Upper lobe of left lung (tissue), 6 donors: ENCODE data around the gene TPRN. TPM values are rescaled to one million over a fixed set of nuclear protein-coding genes. Genes with fewer than 3 reads are reported as not detected.

Source experiments
- ATAC-seq, 2 donors: fragments of 200-7000 bp; cut with Tn5 transposase; one replicate each; pipeline ENCODE4 v1.9.1; 2022; ENCODE audit warnings: mild to moderate bottlenecking in 2 of 2, moderate library complexity in 2 of 2; ENCODE audit not compliant: low FRiP score in 2 of 2
- DNase-seq, 2 donors: peaks; one replicate each; pipeline ENCODE4 v3.0.0-alpha.2; 2019 to 2020
- H3K27ac ChIP-seq, 4 donors: fragments of 200-600 bp; sonication (generic); one replicate each; pipeline ENCODE4 v1.5.1; 2016 to 2019
- H3K27me3 ChIP-seq, 4 donors: fragments of 200-600 bp; sonication (generic); one replicate each; pipeline ENCODE4 v1.5.1; 2017 to 2019
- H3K36me3 ChIP-seq, 4 donors: fragments of 200-600 bp; sonication (generic); one replicate each; pipeline ENCODE4 v1.5.1; 2016 to 2019
- H3K4me1 ChIP-seq, 4 donors: fragments of 200-600 bp; sonication (generic); one replicate each; pipeline ENCODE4 v1.5.1; 2018 to 2019
- H3K4me3 ChIP-seq, 4 donors: fragments of 200-600 bp; sonication (generic); one replicate each; pipeline ENCODE4 v1.5.1; 2017 to 2019; ENCODE audit warnings: mild to moderate bottlenecking in 2 of 4, moderate library complexity in 1 of 4
- H3K9me3 ChIP-seq, 4 donors: fragments of 200-600 bp; sonication (generic); one replicate each; pipeline ENCODE4 v1.5.1; 2018 to 2019
- EP300 ChIP-seq, 4 donors: sonication (generic); formaldehyde crosslinking; IDR thresholded peaks; one replicate each; pipeline ENCODE4 v1.5.1; 2017; ENCODE audit warnings: antibody characterized with exemption in 4 of 4, control low read depth in 2 of 4
- POLR2A ChIP-seq, 4 donors: fragments of 450-650 bp; IDR thresholded peaks; one replicate each; pipeline ENCODE4 v1.5.1; 2016 to 2017; ENCODE audit warnings: antibody characterized with exemption in 4 of 4, mild to moderate bottlenecking in 2 of 4
- POLR2AphosphoS5 ChIP-seq, 2 donors: sonication (generic); formaldehyde crosslinking; IDR thresholded peaks; one replicate each; pipeline ENCODE4 v1.5.1; 2017; ENCODE audit warnings: antibody characterized with exemption in 2 of 2
- WGBS, 2 donors: methylation state at CpG; one replicate each; pipeline ENCODE4 v1.1.5; 2017 to 2018; 5-methylcytosine and 5-hydroxymethylcytosine counted together
- total RNA-seq, 6 donors: library from RNA; depleted of rRNA in 4 of 6; stranded (reverse); fragments of >200 nt in 4 of 6; gene quantifications; one replicate each; pipeline versions ENCODE4 v1.1.0 to v1.2.1, GENCODE V29; 2016 to 2021
- TF ChIP-seq, protein P1 (sequence below), 6 experiments: fragments of 450-650 bp in 4 of 6; fragments of 200-600 bp in 2 of 6; sonication (generic) in 2 of 6; IDR thresholded peaks; one replicate each; pipeline ENCODE4 v1.5.1; 2016 to 2019; ENCODE audit warnings: antibody characterized with exemption in 6 of 6
- donor health status: DM: no; HTN: no; CAD: no; lungs with moderate emphysema.
- donor health status: DM: no; HTN: yes; CAD: no; lungs with severe emphysema.

The TPRN gene, protein sequence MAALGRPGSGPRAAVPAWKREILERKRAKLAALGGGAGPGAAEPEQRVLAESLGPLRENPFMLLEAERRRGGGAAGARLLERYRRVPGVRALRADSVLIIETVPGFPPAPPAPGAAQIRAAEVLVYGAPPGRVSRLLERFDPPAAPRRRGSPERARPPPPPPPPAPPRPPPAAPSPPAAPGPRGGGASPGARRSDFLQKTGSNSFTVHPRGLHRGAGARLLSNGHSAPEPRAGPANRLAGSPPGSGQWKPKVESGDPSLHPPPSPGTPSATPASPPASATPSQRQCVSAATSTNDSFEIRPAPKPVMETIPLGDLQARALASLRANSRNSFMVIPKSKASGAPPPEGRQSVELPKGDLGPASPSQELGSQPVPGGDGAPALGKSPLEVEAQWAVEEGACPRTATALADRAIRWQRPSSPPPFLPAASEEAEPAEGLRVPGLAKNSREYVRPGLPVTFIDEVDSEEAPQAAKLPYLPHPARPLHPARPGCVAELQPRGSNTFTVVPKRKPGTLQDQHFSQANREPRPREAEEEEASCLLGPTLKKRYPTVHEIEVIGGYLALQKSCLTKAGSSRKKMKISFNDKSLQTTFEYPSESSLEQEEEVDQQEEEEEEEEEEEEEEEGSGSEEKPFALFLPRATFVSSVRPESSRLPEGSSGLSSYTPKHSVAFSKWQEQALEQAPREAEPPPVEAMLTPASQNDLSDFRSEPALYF
- total RNA-seq: 10 to 100 TPM; 18.9 to 33.1 (median 27.1) TPM

GRCh38 chr9:137200311-137201204 is at the start of gene TPRN:
TSS of gene TPRN (minus strand) at chr9:137200741. CDS start at chr9:137200711, 30 bp downstream.
- ATAC-seq (peak; percentile 98), DNase-seq (peak; percentile 99 to 100)
- Histone ChIP-seq H3K27me3 (no peaks in the 10 kb centered on the region), H3K4me1 (peaks cover 35 to 87% (median 63%) of the 10 kb centered on the region in 4 donors), H3K4me3 (peak within 1 kb of the TSS; percentile 52 to 94 (median 76)), H3K9me3 (no peaks in the 10 kb centered on the region), H3K27ac (peak within 1 kb of the TSS; percentile 83 to 92 (median 86)), H3K36me3 (peaks cover 0 to 4% (median 0%) of the 10 kb centered on the region in 4 donors)
- WGBS, 2 donors: 1% methylated on average over 33 of the region's 118 CpGs; no CpG with 5 or more reads in 1 of the 2 donors
- peak in 3 of 4 donors; percentile 74 to 89 (median 83) for TF ChIP-seq POLR2A (IDR thresholded peaks at IDR 0.05)
- TF ChIP-seq, protein P1, sequence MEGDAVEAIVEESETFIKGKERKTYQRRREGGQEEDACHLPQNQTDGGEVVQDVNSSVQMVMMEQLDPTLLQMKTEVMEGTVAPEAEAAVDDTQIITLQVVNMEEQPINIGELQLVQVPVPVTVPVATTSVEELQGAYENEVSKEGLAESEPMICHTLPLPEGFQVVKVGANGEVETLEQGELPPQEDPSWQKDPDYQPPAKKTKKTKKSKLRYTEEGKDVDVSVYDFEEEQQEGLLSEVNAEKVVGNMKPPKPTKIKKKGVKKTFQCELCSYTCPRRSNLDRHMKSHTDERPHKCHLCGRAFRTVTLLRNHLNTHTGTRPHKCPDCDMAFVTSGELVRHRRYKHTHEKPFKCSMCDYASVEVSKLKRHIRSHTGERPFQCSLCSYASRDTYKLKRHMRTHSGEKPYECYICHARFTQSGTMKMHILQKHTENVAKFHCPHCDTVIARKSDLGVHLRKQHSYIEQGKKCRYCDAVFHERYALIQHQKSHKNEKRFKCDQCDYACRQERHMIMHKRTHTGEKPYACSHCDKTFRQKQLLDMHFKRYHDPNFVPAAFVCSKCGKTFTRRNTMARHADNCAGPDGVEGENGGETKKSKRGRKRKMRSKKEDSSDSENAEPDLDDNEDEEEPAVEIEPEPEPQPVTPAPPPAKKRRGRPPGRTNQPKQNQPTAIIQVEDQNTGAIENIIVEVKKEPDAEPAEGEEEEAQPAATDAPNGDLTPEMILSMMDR (IDR thresholded peaks at IDR 0.05): peak in 4 of 6 experiments; percentile 4 to 21 (median 15)
- TF ChIP-seq POLR2AphosphoS5 (IDR thresholded peaks at IDR 0.05): peak; percentile 84 to 87
- peak in 1 of 4 donors; percentile 1 for TF ChIP-seq EP300 (IDR thresholded peaks at IDR 0.05)

GRCh38 chr9:137247916-137248175 is 47.3 kb upstream of the TPRN start:
- peak in 1 of 2 donors; percentile 50 for DNase-seq
- WGBS, 2 donors: 72 to 88% methylated on average over 6 of the region's 6 CpGs

DNA sequence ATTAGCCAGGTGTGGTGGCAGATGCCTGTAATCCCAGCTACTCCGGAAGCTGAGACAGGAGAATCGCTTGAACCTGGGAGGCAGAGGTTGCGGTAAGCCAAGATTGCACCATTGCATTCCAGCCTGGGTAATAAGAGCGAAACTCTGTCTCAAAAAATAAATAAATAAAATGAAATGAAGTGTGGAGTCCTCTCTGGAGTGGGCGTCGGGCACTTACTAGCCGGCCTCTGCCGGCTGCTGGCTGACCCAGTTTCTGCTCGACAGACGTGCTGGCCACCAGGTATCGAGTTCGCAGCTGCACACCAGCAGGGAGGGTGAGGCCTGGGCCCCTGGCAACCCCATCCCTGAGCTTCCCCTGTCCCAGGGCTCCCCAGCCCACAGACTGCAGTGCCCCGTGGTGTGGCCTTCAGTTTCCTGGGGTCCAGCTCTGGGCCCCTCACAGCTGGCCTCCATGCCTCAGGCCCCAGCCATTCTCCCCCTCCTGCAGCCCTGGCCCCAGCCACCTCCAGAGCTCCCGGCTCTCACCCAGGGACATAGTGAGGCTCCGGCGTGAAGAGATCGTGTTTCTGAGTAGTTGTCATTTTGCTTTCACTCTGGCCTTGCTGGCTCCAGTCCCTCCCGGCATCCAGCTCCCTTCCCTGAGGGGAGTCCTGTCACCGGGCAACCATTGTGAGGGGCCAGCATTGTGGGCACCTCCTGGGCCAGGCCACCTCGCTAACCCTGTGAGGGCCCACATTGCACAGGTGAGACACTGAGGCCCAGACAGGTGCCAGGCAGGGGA is 46.8 kb upstream of the TPRN start:
- peak; percentile 1 to 71 for ATAC-seq
- TF ChIP-seq POLR2AphosphoS5 (IDR thresholded peaks at IDR 0.05) (no peak), EP300 (IDR thresholded peaks at IDR 0.05) (no peak), POLR2A (IDR thresholded peaks at IDR 0.05) (no peak)
- TF ChIP-seq, protein P1 (IDR thresholded peaks at IDR 0.05): no peak
- no peaks in the 10 kb centered on the region for H3K27me3 ChIP-seq
- DNase-seq: peak; percentile 72 to 79
- WGBS, 2 donors: 60 to 65% methylated on average over 16 to 20 of the region's 20 CpGs
- H3K27ac ChIP-seq: peak overlapping the region in 3 of 4 donors; percentile 35 to 63 (median 37)
- peaks cover 9 to 16% (median 13%) of the 10 kb centered on the region in 4 donors for H3K36me3 ChIP-seq
- no peak overlapping the region for H3K4me3 ChIP-seq
- H3K4me1 ChIP-seq: peaks cover 12 to 34% (median 18%) of the 10 kb centered on the region in 4 donors
- no peaks in the 10 kb centered on the region for H3K9me3 ChIP-seq

More at GRCh38 chr9:137247916-137248175, 47.3 kb upstream of the TPRN start:
- Histone ChIP-seq H3K9me3 (no peaks in the 10 kb centered on the region), H3K4me1 (peaks cover 6 to 29% (median 13%) of the 10 kb centered on the region in 4 donors), H3K4me3 (no peak overlapping the region), H3K27me3 (no peaks in the 10 kb centered on the region), H3K36me3 (peaks cover 7 to 11% (median 8%) of the 10 kb centered on the region in 4 donors), H3K27ac (peak overlapping the region in 2 of 4 donors; percentile 6 to 63)
- no peak for ATAC-seq
- TF ChIP-seq, protein P1 (IDR thresholded peaks at IDR 0.05): no peak
- TF ChIP-seq POLR2AphosphoS5 (IDR thresholded peaks at IDR 0.05): no peak
- TF ChIP-seq POLR2A (IDR thresholded peaks at IDR 0.05): no peak
- TF ChIP-seq EP300 (IDR thresholded peaks at IDR 0.05): no peak
